Fibroblast of lung (primary cell): Measurements from ENCODE around the gene TAF8. TPM values are rescaled to one million over a fixed set of nuclear protein-coding genes. Genes with fewer than 3 reads are reported as not detected.

ENCODE experiments used
- DNase-seq, 2 donors: peaks; one replicate each; pipeline versions ENCODE4 v3.0.0 to v3.0.0-alpha.2; 2010; ENCODE audit warnings: low read depth in 2 of 2
- H2AFZ ChIP-seq: 2 replicates; pipeline ENCODE4 v1.5.1; 2012; ENCODE audit warnings: low read length, control low read depth, inconsistent platforms
- H3K27ac ChIP-seq: 2 replicates; pipeline ENCODE4 v1.5.1; 2011; ENCODE audit warnings: low read length, control low read depth; ENCODE audit not compliant: insufficient read depth
- H3K27me3 ChIP-seq: 2 replicates; pipeline ENCODE4 v1.5.1; 2011; ENCODE audit warnings: mild to moderate bottlenecking, low read length; ENCODE audit not compliant: control insufficient read depth, insufficient read depth
- H3K36me3 ChIP-seq: 2 replicates; pipeline ENCODE4 v1.5.1; 2011; ENCODE audit warnings: low read length; ENCODE audit not compliant: control insufficient read depth, insufficient read depth
- H3K4me1 ChIP-seq: 2 replicates; pipeline ENCODE4 v1.5.1; 2011; ENCODE audit warnings: low read length; ENCODE audit not compliant: control insufficient read depth, insufficient read depth; ENCODE audit errors: extremely low read depth
- H3K4me2 ChIP-seq: 2 replicates; pipeline ENCODE4 v1.5.1; 2011; ENCODE audit warnings: low read length, control low read depth; ENCODE audit not compliant: insufficient read depth; ENCODE audit errors: extremely low read depth
- H3K4me3 ChIP-seq, 4 experiments: fragments of 200-600 bp in 1 of 4; sonication (generic) in 1 of 4; replicated peaks in 1 of 4; 2 replicates each; pipeline ENCODE4 v1.5.1; 2011 to 2016; ENCODE audit warnings: low read length in 4 of 4, low read depth in 3 of 4, mild to moderate bottlenecking in 3 of 4, control low read depth in 2 of 4, inconsistent platforms in 1 of 4, mixed read lengths in 1 of 4; ENCODE audit not compliant: insufficient read depth in 1 of 4; ENCODE audit errors: control extremely low read depth in 1 of 4
- H3K79me2 ChIP-seq: 2 replicates; pipeline ENCODE4 v1.5.1; 2012; ENCODE audit warnings: mild to moderate bottlenecking, low read length, inconsistent platforms; ENCODE audit not compliant: control insufficient read depth, insufficient read depth
- H3K9ac ChIP-seq: 2 replicates; pipeline ENCODE4 v1.5.1; 2011; ENCODE audit warnings: mild to moderate bottlenecking, low read length, control low read depth; ENCODE audit not compliant: insufficient read depth
- H3K9me3 ChIP-seq: 2 replicates; pipeline ENCODE4 v1.5.1; 2012; ENCODE audit warnings: low read depth, low read length; ENCODE audit not compliant: control insufficient read depth, insufficient read depth
- H4K20me1 ChIP-seq: 2 replicates; pipeline ENCODE4 v1.5.1; 2011; ENCODE audit warnings: low read length; ENCODE audit not compliant: control insufficient read depth, insufficient read depth; ENCODE audit errors: extremely low read depth
- CTCF ChIP-seq, 2 donors: IDR thresholded peaks in 1 of 2; conservative IDR thresholded peaks in 1 of 2; 1 replicate in 1 of 2; 2 replicates in 1 of 2; pipeline ENCODE4 v1.5.1; 2011 to 2012; ENCODE audit warnings: low read length in 2 of 2, control low read depth in 1 of 2, inconsistent platforms in 1 of 2, low read depth in 1 of 2, mild to moderate bottlenecking in 1 of 2
- EZH2 ChIP-seq: IDR thresholded peaks from 2 replicates; pipeline ENCODE4 v1.5.1; 2012; ENCODE audit warnings: low read length, control low read depth, mild to moderate bottlenecking; ENCODE audit errors: missing control alignments
- polyA plus RNA-seq, 2 donors: library from polyadenylated mRNA; depleted of rRNA in 1 of 2; stranded (reverse) in 1 of 2; unstranded in 1 of 2; fragments of >200 nt; gene quantifications; 2 replicates each; pipeline ENCODE4 v1.2.1, GENCODE V29; 2011 to 2012; ENCODE audit warnings: missing spikeins in 1 of 2
- total RNA-seq: library from RNA; depleted of rRNA; stranded (reverse); fragments of >200 nt; gene quantifications from 2 replicates; pipeline ENCODE4 v1.2.1, GENCODE V29; 2014

TAF8 gene
- total and polyA plus RNA-seq, 2 donors (not counting 1 experiment from before 2014, with no cell fraction given): 13.9 to 14.0 TPM

GRCh38 chr6:42066156-42066675, 15.9 kb downstream of the TAF8 start:
- H3K27me3 ChIP-seq: no peaks in the 10 kb centered on the region
- TF ChIP-seq CTCF (conservative IDR thresholded peaks at IDR 0.05 in 1 of 2, IDR thresholded peaks at IDR 0.05 in 1 of 2; ENCODE audit: low read depth in 1 of 2, low read length in 2 of 2): no peak
- no peak for TF ChIP-seq EZH2
- peaks cover 10% of the 10 kb centered on the region for H3K36me3 ChIP-seq
- no peak overlapping the region for H3K9ac ChIP-seq
- H3K79me2 ChIP-seq: no peaks in the 10 kb centered on the region
- no peak overlapping the region for H3K4me2 ChIP-seq
- no peaks in the 10 kb centered on the region for H4K20me1 ChIP-seq
- no peak overlapping the region for H2AFZ ChIP-seq
- no peak overlapping the region for H3K4me3 ChIP-seq
- no peaks in the 10 kb centered on the region for H3K9me3 ChIP-seq
- no peaks in the 10 kb centered on the region for H3K4me1 ChIP-seq
- H3K27ac ChIP-seq: no peak overlapping the region
- no peak for DNase-seq

GRCh38 chr6:42068173-42068572, 17.8 kb downstream of the TAF8 start:
- H3K27me3 ChIP-seq: no peaks in the 10 kb centered on the region
- DNase-seq: no peak
- no peak overlapping the region for H3K4me3 ChIP-seq
- H3K36me3 ChIP-seq: peaks cover 8% of the 10 kb centered on the region
- no peaks in the 10 kb centered on the region for H3K9me3 ChIP-seq
- TF ChIP-seq CTCF (conservative IDR thresholded peaks at IDR 0.05 in 1 of 2, IDR thresholded peaks at IDR 0.05 in 1 of 2; ENCODE audit: low read depth in 1 of 2, low read length in 2 of 2): no peak
- TF ChIP-seq EZH2: no peak
- no peak overlapping the region for H2AFZ ChIP-seq
- no peaks in the 10 kb centered on the region for H3K4me1 ChIP-seq
- no peak overlapping the region for H3K27ac ChIP-seq
- H3K4me2 ChIP-seq: no peak overlapping the region
- no peaks in the 10 kb centered on the region for H3K79me2 ChIP-seq
- no peaks in the 10 kb centered on the region for H4K20me1 ChIP-seq
- H3K9ac ChIP-seq: no peak overlapping the region

GRCh38 chr6:42068872-42069522, 18.7 kb downstream of the TAF8 start:
- Histone ChIP-seq H3K9me3 (no peaks in the 10 kb centered on the region), H2AFZ (no peak overlapping the region), H4K20me1 (no peaks in the 10 kb centered on the region), H3K4me2 (no peak overlapping the region), H3K27ac (no peak overlapping the region), H3K27me3 (no peaks in the 10 kb centered on the region), H3K4me1 (no peaks in the 10 kb centered on the region), H3K36me3 (peaks cover 8% of the 10 kb centered on the region), H3K79me2 (no peaks in the 10 kb centered on the region), H3K4me3 (no peak overlapping the region), H3K9ac (no peak overlapping the region)
- TF ChIP-seq CTCF (conservative IDR thresholded peaks at IDR 0.05 in 1 of 2, IDR thresholded peaks at IDR 0.05 in 1 of 2; ENCODE audit: low read depth in 1 of 2, low read length in 2 of 2) (no peak), EZH2 (no peak)
- no peak for DNase-seq
